HEK293 (cell line): ENCODE data around the gene NFIC.

Experiments used
- ZNF600 ChIP-seq: fragments of 450-650 bp; formaldehyde crosslinking; IDR thresholded peaks from 2 replicates; pipeline ENCODE4 v1.5.1; 2016; ENCODE audit warnings: missing biosample characterization, missing genetic modification characterization
- TF ChIP-seq, protein P1 (sequence below): fragments of 450-650 bp; formaldehyde crosslinking; conservative IDR thresholded peaks from 2 replicates; pipeline ENCODE4 v1.5.1; 2016; ENCODE audit warnings: low read depth, missing biosample characterization, missing genetic modification characterization

DNA sequence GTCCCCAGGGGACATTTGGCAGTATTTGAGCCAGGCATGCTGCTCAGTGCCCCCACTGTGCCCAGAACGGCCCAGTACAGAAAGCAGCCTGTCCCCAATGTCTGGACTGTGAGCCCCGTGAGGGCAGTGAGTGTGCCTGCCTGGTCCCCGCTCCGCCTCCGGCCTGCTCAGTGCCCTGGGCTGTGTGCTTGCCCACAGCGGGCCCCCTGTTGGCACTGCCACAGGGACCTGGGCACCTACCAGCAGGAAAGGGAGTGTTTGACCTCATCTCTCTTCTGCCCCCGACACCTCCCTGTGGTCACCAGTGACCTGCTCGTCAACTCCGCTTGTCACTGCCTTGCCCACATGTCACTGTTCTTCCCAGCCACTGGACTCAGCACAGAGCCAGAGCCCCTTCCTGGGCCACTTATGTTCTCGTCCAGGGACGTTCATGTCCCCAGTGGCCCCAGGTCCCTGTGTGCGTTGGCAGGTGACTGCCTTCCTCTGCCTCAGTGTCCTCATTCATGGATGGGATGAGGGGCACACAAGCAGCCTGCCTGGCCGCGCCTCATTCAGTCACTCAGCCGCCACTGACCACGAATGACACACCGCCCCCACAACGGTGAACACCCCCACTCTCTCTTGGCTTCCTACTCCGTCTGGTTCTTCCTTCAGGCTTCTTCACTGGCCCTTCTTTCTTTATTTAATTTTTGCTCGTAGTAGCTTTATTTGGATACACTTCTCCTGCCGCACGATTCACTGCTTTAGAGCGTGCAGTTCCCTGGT lies 142.6 kb downstream of the NFIC start:
- TF ChIP-seq, protein P1, sequence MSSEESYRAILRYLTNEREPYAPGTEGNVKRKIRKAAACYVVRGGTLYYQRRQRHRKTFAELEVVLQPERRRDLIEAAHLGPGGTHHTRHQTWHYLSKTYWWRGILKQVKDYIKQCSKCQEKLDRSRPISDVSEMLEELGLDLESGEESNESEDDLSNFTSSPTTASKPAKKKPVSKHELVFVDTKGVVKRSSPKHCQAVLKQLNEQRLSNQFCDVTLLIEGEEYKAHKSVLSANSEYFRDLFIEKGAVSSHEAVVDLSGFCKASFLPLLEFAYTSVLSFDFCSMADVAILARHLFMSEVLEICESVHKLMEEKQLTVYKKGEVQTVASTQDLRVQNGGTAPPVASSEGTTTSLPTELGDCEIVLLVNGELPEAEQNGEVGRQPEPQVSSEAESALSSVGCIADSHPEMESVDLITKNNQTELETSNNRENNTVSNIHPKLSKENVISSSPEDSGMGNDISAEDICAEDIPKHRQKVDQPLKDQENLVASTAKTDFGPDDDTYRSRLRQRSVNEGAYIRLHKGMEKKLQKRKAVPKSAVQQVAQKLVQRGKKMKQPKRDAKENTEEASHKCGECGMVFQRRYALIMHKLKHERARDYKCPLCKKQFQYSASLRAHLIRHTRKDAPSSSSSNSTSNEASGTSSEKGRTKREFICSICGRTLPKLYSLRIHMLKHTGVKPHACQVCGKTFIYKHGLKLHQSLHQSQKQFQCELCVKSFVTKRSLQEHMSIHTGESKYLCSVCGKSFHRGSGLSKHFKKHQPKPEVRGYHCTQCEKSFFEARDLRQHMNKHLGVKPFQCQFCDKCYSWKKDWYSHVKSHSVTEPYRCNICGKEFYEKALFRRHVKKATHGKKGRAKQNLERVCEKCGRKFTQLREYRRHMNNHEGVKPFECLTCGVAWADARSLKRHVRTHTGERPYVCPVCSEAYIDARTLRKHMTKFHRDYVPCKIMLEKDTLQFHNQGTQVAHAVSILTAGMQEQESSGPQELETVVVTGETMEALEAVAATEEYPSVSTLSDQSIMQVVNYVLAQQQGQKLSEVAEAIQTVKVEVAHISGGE (tag by site-specific recombination), result no peak
- TF ChIP-seq ZNF600 (tag by site-specific recombination), result no peak
